ENCODE measurements around the gene UBXN6.

The UBXN6 gene

DNA sequence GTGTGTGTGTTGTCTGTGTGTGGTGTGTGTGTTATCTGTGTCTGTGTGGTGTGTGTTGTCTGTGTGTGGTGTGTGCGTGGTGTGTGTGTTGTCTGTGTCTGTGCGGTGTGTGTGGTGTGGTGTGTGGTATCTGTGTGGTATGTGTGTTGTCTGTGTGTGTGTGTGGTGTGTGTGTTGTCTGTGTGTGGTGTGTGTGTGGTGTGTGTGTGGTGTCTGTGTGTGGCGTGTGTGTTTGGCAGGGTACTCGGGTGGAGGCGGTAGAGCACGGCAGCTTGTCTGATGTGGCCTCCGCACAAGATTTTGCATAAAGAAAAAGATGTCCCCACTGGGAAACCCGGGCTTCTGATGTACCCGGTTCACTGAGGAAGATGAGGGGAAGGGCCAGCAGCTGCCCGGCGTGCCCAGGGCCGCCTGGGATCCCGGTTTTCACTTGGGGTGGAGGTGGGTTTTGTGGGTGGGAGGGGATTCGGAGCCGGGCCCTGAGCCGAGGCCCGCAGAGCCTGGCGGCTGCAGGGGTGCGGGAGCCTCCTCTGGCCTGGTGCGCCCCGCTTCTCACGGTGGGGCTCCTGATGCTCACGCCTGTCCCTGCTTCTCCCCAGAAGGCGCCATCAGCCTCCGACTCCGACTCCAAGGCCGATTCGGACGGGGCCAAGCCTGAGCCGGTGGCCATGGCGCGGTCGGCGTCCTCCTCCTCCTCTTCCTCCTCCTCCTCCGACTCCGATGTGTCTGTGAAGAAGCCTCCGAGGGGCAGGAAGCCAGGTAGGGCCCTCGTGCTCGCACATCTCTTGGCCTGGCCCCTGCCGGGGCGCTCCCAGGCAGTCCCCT lies 35.7 kb upstream of the UBXN6 start:
- DNase-seq = no peak

DNA sequence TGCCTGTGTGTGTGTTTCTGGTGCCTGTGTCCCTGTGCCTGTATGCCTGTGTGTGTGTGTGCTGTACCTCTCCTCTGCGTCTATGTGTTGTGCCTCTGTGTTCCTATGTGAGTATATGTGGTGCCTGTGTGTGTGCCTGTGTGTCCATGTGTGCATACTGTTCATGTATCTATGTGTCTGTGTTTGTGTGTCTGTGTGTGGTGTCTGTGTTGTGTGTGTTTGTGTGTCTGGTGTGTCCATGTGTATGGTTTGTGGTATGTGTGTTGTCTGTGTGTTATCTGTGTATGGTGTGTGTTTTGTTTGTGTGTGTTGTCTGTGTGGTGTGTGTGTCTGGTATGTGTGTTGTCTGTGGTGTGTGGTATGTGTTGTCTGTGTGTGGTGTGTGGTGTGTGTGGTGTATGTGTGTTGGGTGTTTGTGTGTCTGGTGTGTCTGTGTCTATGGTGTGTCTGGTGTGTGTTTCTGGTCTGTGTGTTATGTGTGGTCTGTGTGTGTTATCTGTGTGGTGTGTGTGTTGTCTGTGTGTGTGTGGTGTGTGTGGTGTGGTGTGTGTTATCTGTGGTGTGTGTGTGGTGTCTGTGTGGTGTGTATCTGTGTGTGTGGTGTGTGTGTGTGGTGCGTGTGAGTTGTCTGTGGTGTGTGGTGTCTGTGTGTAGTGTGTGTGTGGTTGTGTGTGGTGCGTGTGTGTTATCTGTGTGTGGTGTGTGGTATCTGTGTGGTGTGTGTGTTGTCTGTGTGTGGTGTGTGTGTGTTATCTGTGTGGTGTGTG lies 34.9 kb upstream of the UBXN6 start:
- no peak for DNase-seq

DNA sequence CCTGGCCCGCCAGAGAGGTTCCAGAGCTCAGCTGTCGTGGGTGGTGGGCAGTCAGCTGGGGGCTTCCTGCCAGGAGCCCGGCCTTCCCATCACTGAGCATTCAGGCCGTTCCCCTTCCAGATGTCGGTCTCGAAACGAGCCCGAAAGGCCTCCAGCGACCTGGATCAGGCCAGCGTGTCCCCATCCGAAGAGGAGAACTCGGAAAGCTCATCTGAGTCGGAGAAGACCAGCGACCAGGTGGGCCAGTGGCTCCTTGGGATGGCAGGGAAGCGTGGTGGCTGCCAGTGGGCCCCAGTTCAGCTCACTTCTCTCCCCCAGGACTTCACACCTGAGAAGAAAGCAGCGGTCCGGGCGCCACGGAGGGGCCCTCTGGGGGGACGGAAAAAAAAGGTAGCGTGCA lies 33.9 kb upstream of the UBXN6 start:
- DNase-seq = no peak

- DNase-seq = no peak
These were observed 30.9 kb upstream of the UBXN6 start for GRCh38 chr19:4488496-4488895.

- no peak for DNase-seq
These were observed 30.0 kb upstream of the UBXN6 start for GRCh38 chr19:4487572-4487971.

GRCh38 chr19:4483385-4483784 lies 25.8 kb upstream of the UBXN6 start:
- no peak for DNase-seq

DNA sequence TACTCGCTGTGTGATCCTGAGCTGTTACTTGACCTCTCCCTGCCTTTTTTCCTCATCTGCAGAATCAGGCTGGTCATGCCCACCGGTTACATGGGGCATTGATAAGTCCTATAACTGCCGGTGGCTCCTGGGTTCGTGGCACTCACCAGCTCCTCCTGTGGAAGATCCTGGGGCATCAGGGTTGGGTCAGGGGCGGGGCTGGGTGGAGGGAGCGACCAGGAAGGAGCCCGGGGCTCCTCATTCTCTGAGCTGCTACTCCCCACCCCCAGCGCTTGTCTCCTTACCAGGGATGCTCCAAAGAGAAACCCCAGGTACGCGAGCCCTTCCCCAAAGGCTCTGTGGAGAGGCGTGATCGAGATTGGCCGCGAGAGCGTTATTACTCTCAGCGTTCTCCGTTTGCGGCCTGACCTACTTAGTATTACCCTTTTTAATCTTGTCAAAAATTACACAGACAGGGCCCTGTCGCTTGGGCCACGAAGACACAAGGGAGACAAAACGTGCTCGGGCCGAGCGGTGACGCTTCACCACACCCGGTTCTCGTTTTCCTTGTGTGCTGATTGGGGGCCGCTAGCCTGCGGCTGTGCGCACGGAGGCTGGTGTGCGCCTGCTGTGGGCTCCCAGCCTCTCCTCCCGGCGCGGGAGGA lies 25.2 kb upstream of the UBXN6 start:
- DNase-seq = no peak

DNA sequence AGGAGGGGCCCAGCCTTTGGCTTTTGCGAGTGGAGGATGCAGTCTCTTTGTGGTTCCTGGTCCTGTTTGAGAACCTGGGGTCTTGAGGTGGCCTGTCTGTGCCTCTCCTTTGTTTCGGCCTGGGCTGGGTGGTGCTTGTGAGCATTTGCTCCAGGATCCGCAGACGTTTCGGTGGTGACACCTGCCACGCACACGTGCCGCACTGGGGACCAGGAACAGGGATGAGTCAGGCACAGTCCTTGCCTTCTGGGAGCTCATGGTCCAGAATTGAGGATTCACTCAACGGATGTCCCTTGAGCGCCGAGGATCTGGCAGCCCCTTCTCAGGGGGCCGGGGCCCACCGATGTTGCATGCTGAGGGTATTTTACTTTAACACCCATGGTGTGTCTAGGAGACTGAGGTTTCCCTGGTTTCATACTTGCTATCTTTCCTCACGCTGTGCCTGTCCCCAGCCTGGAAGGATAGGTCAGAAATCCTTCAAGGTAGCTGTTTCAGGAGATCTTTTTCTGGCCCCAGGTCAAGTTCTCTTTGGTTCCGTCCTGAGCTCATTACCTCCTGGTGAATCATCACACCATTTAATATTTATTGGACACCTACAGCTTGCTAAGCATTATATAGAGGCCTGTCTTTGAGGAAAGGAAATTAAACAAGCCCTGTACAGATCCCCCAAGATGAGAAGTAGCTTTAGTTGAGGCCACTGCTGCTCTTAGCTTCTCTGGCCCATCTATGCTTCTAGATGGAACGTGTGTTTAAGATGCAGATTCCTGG lies 19.6 kb upstream of the UBXN6 start:
- no peak for DNase-seq

DNA sequence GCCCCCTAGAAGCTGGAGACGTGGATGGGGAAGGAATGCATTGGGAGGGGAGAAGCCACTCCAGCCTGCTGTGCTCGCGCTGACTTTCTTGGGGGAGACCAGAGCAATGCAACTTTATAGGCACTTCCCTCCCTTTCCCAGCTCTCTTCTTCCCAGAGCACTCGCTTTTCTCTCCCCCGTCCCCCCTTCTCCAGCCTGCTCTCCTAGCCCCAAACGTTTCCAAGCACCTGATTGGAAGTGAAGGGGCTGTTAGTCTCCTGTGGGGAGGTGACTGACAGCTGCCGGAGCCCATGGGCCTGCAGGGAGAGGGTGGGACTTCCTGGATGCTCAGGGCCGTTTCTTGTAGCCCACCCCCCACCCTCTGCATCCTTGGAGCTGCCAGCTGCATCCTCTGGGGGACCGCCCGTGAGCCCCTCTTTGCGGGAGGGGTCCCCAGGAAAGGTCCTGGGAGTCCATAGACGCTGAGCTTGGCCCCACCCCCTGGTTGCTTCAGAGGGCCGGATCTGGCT lies 17.0 kb upstream of the UBXN6 start:
- peak; percentile 75 for DNase-seq

DNA sequence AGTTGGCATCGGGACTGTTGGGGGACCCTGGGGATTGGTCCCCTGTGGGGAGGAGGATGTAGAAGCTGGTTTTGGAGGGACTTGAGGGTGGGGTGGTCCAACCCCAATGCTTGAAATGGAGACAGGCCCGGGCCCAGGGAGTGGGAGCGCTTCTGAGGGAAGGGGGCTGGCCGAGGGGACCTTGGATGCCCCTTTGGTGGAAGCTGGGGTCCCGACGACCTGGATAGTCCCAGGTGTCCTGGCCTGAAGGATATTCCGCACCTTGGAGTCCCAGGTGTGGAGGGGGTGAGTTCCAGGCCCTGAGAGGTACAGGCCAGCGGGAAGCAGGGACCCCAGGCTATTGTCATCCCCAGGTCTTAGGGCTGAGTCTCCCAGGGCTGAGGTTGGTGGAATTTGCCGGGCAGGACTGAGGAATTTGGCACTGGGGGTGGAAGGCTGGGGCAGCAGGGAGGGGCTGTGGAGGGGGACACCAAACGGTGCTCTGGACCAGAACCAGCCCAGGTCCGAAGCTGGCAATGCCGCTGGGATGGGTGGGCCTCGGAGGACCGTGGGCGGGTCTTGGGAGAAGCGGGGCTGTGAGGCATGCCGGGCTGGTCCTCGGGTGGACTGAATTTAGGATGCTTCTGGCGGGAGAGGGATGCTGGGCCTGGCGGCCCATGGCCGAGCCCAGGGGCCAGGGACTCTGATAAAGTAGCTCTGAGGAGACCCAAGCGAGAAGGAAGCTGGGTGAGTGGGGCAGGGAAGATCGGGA lies 16.3 kb upstream of the UBXN6 start:
- DNase-seq = no peak

DNA sequence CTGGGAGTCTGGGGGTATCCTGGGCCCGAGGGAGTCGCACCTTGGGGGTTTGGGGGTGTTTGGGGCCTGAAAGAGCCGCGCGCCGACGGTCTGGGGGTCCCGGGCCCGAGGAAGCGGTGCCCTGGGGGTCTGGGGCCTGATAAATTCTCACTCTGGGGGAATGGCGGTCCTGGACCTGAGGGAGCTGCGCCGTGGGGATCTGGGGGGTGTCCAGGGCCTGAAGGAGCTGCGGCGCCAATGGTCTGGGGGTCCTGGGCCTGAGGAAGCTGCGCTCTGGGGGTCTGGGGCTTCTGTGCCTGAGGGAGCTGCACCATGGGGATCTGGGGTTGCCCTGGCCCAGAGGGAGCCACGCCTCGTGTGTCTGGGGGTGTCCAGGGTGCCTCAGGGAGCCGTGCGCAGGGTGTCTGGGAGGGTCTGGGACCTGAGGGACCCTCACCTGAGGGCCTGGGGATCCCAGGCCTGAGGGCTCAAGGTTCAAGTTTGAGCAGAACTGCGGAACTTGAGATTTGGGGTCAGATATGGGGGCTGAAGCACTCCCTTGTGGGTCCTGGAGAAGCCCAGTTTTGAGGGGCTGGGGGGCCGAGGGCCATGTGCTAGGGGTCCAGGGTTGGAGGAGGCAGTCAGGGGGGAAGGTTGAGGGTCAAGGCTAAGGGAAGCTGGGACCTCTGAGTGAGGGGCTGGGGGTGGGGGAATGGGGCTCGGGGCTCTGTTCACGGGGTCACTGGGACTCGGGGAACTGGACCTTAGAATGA lies 15.6 kb upstream of the UBXN6 start:
- DNase-seq = no peak

DNA sequence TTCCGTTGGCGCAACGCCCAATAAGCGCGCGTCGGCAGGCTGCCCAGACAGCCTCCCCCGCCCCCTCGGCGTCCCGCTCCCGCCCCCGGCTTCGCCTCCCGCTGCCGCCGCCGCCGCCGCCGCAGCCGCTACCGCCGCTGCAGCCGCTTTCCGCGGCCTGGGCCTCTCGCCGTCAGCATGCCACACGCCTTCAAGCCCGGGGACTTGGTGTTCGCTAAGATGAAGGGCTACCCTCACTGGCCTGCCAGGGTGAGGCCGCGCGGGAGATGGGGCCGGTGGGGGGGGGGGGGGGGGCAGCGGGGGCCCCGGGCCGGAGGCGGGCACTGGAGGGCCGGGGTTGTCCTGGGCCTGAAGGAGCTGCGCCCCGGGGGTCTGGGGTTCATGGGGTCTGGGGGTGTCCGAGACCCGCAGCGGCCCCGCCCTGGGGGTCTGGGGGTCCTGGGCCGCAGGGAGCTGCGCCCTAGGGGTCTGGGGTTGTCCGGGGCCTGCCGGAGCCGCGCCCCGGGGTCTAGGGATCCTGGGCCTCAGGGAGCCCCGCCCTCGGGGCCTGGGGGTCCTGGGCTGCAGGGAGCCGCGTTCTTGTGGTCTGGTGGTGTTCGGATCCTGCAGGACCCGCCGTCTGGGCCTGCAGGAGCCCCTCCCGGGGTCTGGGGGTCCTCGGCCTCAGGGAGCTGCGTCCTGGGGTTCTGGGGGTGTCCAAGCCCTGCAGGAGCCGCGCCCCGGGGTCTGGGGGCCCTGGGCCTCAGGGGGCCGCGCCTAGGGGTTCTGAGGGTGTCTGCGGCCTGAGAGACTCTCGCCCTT lies 14.8 kb upstream of the UBXN6 start, which contains the start of gene HDGFL2:
Gene HDGFL2 (plus strand): TSS at position 124 of the 801 bp plus-strand sequence. CDS start 54 bp downstream, at position 178.
- DNase-seq = no peak

- DNase-seq = peak; percentile 100
These were observed 14.0 kb upstream of the UBXN6 start for GRCh38 chr19:4471403-4472173.

DNA sequence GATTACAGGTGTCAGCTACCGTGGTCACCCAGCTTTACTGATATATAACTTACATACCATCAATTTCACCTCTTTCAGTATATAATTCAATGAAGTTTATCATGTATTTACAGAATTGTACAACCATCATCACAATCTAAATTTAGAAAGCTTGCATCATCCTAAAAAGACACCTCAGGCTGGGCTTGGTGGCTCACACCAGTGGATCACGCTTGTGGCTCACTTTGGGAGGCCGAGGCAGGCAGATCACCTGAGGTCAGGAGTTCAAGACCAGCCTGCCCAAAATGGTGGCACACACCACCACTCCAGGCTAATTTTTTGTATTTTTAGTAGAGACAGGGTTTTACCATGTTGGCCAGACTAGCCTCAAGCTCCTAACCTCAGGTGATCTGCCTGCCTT lies 10.2 kb upstream of the UBXN6 start:
- no peak for DNase-seq

GRCh38 chr19:4464815-4465581 lies 7.4 kb upstream of the UBXN6 start:
- no peak for DNase-seq

DNA sequence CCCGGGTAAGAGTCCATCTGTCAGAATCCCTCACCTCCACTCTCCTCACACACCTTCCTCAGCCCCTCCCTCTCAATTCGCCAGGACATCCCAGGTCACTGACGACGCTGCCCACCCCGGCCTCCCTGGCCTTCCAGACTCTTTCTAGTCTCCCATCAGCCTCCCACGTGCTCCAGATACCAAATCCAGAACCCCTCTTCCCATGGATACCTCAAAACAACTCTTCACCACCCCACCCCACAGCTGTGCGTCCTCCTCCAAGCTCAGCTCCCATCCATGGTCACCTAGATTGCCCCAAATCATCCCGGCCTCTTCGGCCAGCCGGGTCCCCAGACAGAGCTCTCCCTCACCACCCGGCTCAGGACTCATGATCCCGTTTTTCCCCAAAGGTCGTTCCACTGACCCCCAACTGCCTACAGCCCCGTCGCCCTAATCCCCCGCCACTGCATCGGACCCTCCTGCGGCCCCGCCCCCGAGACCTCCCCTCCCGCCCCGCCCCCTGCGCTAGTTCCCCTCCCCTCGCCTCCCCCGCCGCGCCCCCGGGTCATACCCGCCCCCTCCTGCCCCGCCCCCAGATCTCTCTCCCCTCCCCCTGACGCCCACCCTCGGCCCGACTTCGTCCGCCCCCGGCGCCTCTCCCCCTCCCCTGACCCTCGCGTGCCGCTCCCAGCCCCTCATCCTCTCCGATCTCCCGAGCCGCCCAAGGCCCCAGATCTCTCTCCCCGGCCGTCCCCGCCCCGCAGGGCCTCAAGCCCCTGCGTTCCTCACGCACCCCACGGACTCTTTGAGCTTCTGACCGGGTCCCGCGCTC lies 546 bp downstream of the UBXN6 start:
- peak; percentile 82 for DNase-seq

DNA sequence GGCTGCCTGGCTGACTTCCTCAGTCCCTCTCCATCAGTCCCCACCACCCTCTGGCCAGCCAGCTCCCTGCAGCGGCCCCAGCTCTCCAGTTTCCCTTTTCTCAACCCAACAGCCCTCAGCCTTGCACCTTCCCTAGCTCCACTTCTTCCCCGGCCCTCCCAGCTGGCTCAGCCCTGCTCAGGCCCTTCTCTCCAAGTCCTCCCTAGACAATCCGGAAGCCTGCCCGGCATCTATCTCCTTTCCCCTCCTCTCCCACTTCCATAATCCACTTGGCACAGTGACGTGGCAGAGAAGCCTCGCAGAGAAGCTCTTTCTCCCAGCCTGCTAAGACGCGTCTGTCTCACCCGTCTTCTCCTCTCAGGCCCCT lies 1.1 kb downstream of the UBXN6 start:
- peak; percentile 75 for DNase-seq

Measured in fibroblast of skin of scalp (primary cell).